Amniotic stem cell (primary cell): Measurements from ENCODE around the gene SLAMF1.
"Not testable (repeated sequence)": the region's sequence is repeated elsewhere in the genome, so short reads cannot be mapped to it uniquely, and the experiment has no call there.

Source experiments
- DNase-seq: peaks from one replicate; lab custom pipeline; 2025; lab: John Stamatoyannopoulos, UW

SLAMF1 gene

DNA sequence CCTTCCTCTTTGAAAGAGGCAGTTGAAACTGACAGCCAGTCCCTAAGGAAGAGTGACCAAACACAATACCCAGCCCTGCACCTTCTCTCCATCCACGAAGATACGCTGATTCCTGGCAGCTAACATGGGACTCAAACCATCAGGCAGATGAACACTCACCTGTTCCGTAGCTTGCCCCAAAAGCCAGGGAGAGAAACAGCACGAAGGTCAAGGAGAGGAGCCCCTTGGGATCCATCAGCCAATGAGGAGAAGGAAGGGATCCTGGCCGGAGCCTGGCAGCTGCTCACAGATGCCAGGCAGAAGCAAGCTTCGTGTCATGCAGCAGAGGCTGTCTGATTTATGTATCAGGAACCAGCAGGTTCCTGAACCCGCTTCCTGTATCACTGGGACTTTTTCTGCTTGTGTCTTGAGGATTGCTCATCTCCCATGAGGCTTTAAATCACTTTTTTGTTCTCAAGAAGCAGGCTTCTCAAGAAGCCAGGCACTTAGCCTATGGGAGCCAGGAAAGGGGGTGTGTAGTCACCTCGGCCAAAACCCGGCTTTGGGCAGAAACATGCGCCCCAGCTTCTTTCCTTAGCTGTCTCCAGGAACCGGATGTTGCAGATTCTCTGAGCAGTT is at the start of gene SLAMF1:
TSS of gene SLAMF1 (minus strand) at position 334 of the 618 bp plus-strand sequence. CDS start at position 235, 99 bp downstream.
- no peak for DNase-seq

- not testable (repeated sequence) for DNase-seq
Measured at GRCh38 chr1:160692390-160692789, 45.5 kb upstream of the SLAMF1 start.

DNA sequence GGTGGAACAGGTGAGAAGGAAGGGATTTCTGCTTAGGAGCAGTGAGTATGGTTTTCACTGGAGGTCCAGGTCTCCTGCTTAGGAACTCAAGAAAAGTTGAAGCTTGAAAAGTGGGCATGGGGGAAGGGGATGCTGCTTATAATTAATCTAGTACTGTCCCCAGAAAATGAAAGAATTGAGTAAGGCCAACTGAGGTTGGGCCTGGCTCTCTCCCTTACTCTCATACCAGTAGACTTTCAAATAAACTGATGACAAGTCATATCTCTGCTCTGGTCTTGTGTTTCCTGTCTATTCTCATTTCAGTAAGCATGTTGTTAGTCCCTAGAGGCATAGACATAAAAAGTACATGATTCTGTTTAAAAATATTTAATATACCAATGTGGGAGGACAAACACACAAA is 38.4 kb upstream of the SLAMF1 start:
- DNase-seq, result no peak

DNA sequence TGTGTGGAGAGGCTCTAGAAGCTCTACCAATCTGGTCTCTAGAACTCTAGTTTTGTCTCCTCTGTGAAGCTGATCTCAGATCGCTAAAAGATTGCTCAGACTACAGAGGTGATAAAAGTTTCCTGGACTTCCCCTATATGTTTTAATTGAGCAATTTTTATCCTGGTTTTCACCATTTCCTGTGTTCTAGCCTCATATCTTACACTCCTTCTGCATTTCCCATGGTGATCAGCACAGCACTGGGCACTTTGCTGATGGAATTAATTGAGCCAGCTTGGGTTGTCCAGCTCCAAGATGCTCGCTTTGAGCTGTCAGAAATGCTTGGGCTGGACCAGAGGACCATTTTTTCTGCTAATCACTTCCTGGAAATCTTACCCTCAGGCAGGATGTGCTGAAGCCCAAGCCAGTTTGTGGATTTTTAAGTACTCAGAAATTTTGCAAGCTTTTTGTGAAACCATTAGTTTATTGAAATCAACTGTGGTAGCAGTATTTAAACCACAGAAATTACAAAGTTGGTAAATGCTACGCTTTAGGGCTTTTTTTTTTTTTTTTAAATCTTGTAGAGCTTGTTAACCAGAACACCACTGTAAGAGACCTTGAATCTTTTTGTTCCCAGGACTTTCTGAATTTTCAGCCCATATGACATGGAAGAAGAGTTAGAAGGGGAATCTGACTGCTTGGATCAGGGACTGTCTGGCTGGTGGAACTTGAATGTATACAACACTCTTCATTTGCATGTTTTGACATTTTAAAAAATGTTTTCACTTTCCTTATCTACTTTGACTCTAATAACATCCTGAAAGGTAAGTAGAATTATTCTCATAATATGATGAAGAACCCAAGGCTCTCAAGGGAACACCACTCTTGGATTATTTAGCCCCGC is 36.4 kb upstream of the SLAMF1 start:
- DNase-seq, result no peak

DNA sequence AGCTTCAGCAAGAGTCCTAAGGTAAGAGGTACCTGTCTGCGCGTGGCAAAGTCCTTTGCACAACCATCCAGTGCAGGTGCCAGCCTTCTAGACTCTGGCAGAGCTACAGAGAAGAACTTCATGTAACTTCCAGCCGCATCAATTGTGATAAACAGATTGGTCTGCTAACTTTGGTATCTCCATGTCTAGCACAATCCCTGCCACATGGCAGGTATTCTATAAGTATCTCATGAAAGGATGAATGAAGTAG is 35.0 kb upstream of the SLAMF1 start:
- no peak for DNase-seq

DNA sequence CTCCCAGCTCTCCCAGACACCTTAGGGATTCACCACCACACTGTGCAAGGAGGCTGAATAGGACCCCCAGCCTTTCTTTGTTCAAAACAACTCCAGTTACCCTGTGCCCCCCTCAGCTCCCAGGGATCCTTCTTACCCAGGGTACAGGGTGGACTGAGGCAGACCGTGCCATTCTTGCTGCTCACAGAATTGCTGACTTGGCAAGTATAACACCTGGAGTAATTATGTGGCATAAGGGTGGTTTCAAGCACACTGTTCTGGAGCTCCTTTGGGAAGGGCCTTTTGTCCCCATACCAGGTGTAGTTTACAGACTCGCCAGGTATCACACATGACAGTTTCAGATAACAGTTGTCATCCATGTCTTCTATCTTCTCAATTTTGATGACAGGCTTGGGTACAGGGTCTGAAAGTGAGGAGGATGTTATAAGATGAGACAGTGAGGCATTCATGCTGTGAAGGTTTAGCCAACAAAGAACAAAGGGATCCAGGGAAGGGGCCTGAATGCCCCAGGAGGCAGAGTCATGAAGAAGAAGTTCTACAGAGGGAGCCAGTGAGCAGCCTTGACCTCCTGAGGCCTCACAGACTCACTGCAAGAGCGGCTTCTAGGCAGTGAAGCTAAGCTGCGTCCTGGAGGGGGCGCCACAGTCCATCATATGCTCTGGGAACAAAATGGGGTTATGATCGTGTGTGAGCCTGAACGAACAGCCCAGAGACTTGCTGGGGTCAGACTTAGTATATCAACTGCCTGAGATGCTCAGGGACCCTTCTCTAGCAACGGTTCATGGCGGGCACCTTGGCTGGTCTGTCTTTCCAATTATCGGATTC is 34.4 kb upstream of the SLAMF1 start:
- DNase-seq, result peak; percentile 0

GRCh38 chr1:160680399-160680798 is 33.6 kb upstream of the SLAMF1 start:
- no peak for DNase-seq

- no peak for DNase-seq
Measured at GRCh38 chr1:160679893-160680292, 33.0 kb upstream of the SLAMF1 start.

DNA sequence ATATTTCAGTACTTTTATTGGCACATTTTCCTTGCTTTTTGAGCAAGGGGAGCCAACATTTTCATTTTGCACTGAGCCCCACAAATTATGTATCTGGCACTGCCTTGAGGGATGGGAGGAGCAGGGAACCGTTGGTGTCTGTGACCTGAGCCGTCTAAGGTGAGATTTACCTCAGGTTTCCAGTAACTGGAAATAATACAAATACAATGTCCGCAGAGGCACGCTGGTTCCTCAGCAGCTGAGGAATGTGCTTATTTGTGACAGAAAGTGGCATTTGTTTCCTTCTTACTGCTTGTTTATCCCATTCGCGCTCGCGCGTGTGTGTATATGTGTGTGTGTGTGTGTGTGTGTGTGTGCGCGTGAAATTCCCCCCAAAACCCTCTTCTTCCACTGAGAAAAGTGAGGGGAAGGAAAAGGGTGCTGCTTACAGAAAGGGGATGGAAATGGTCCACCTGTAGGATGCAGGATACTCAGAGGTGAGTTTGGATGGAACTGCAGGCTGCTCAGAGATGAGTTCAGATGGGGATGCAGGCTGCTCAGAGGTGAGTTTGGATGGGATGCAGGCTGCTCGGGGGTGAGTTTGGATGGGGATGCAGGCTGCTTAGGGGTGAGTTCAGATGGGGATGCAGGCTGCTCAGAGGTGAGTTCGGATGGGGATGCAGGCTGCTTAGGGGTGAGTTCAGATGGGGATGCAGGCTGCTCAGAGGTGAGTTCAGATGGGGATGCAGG is 30.2 kb upstream of the SLAMF1 start:
- DNase-seq, result no peak

GRCh38 chr1:160675641-160676410 is 29.0 kb upstream of the SLAMF1 start:
- DNase-seq, result peak; percentile 23

- no peak for DNase-seq
Measured at GRCh38 chr1:160674415-160674814, 27.6 kb upstream of the SLAMF1 start.

DNA sequence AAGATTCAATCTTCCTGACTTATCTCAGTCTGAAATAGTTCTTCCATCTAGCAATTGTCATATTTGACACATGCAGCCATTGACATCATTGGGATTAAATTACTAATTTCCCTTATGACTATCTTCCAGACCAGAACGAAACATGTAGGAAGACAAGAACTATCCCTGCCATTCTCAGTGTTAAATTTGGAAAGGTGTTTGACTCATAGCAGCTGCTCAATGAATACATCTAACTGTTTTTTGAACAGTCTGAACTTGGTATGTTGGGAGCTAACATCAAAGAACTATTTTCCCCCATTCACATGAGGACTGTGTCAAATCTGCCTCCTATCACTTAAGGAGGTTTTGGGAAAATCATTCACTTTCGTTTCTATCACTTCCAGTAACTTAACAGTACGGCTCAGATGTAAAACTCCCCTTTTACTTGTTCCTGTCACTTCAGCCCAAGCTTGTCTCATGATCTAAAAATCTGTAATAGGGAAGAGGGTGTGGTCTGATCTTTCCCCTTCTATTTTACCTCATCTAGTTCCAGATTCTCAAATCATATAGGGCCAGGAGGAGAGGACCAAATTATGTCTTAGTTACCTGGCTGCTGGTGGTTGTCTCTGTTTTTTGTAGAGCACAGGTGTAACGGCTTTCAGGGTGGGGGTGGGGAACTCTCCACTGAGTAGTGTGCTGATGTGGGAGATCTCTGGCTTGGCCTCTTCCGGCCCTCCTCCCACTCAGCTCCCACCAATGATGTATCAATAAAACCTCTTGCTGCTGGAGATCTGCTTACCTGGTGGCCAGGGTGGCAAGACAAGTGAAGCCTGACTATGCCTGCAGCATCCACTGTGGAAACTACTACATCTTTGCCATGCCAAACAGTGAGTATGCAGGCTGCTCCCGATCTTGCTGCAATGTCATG is 26.2 kb upstream of the SLAMF1 start:
- DNase-seq, result no peak

GRCh38 chr1:160671603-160672517 is 25.0 kb upstream of the SLAMF1 start:
- DNase-seq, result no peak

DNA sequence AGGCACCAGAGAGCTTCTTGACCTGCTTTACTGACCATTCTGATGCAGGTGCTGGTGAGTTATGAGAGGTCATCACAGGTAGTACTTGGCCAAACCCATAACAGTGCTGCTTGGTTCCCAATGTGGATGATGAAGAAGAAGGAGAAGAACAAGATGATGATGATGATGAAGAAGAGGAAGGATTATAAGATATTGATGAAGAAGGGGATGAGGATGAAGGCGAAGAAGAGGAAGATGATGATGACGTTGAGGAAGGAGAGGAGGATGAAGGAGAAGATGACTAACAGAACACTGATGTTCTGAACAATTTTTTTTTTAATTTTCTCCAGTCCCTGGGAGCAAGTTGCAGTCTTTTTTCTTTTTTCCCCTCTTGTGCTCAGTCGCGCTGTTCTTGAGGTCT is 23.9 kb upstream of the SLAMF1 start:
- DNase-seq, result no peak

DNA sequence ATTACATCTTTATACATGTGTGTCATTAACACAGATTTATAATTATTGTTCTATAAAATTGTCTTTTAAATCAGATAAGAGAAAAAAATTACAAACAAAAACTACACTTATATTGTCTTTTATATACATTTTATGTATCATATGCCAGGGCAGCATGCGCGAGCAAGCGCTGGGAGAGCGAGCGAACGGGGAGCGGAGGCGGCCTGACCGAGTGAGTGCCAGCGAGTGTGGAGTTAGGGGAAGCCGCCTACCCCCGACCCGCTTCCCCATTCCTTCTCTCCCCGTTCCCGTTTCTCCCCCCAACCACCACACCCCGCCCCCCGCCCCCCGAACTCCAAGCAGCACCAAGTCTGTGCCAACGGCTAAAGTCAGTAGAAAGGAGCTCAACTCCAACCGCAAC is 23.0 kb upstream of the SLAMF1 start:
- DNase-seq, result no peak

GRCh38 chr1:160669276-160669675 is 22.4 kb upstream of the SLAMF1 start:
- DNase-seq, result no peak

DNA sequence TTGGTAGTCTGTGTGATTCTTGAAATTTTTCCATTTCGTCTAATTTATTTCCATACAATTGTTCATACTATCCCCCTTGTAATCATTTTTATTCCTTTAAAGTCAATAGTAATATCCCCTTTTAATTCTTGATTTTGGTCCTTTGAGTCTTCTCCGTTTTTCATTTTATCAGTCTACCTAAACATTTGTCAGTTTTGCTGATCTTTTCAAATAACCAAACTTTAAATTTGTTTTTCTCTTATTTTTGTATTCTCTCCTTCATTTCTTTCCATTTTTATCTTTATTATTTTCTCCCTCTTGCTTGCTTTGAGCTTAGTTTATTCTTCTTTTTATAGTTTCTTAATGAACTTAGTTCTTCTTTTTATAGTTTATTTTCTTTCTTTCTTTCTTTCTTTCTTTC is 21.1 kb upstream of the SLAMF1 start:
- DNase-seq, result no peak

GRCh38 chr1:160666079-160666442 is 19.2 kb upstream of the SLAMF1 start:
- no peak for DNase-seq

DNA sequence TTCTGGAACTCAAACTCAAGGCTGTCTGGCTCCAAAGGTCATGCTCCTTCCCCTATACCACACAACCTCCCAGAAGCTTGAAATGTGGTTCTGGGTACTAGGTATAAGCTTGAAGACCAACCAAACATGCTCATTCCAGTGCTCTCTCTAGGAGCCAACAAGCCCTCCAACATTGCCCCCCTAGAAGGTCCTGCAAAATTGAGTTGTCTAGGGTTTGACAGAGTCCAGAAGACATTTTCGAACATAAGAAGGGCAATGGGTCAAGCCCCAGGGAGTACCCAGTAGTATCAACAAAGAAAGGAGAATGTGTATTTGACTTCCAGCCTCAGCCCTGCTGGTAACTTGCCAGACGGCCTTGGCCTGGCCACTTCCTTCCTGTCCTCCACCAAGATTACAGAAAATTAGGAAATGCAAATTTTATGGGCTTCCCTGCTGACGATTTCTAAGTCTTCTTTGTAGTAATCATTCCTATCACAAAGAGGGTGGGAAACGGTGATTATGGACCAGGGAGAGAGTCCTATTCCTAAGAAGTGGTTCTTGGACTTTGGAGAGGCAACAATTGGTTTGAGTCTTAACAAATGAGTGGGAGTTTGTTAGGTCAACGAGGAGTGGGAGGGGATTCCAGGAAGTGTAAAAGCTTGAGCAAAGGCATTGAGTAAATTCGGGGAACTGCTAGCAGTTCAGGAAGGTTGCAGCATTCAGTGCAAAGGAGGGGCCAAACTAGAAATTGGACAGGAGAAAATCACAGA is 18.7 kb upstream of the SLAMF1 start:
- no peak for DNase-seq
